GM19397 (cell line): ENCODE measurements around the gene APBB1.

ENCODE experiments used
- ATAC-seq: cut with Tn5 transposase; IDR thresholded peaks from one replicate; pipeline ENCODE4 v1.9.1; 2021; ENCODE audit warnings: mild to moderate bottlenecking, moderate library complexity; ENCODE audit not compliant: unreplicated experiment

Gene APBB1

DNA sequence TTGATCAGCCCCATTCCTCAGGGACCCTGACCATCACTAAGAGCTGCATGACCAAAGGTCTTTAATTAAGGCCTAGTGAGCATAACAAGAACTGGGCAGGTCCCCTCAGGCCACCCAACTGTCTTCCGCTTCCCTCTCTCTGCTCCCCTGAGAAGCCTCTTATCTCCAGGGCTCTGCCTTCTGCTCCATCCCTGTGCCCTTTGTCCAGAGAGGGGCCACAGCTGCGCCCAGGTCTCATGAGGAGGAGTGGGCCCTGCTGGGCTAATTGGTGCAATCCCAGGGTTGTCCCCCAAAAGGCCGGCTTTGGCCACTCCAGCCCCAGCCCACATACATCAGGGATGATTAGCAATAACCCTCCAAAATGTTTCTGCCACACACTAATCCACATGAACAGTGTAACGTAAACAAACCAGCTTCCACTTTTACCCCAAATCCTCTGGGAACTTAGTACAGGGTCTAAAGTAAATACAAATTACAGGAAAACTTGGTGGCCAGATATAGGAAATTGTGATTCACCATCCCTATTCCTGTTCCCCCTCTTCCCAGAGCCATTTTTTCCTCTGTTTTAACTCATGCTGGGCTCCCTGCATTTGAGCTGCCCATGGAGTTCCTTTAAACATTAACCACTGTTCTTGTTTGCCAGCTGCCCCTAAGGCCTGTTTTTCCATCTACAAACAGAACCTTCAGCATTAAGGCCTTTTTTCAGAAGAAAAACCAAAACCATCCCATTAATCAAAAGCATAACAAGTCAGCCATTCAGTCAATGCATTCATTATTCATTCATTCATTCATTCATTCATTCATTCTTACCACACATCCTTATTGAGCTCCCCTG, 64.0 kb downstream of the APBB1 start:
- no peak for ATAC-seq

DNA sequence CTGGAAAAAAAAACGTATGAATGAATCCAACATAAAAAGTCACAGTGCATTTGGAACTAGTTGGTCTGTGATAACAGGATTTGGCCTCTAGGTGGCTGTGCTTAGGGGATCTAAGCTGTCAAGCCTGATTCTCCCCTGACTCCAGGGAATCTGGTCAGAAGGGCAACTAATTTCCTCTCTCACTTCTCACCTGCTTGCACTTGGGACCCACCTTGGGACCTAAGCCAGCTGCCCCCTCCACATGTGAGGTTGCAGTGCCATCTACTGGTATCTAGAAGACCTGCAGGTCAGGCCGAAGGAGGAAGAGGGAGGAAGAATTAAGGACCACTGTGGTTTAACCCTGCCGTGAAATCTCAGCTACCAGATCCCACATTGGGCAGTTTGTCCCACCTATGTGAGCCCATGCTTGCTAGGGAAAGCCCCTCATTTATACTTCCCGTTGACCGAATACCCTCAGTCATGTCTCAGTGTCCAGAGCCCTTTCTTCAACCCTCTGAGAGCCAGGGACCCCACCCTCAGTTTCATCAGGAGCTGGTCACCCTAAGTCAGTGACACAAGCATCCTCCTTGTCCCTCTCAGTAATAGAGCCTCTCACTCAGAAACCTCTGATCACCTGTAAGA, 65.4 kb downstream of the APBB1 start:
- peak; percentile 73 for ATAC-seq

DNA sequence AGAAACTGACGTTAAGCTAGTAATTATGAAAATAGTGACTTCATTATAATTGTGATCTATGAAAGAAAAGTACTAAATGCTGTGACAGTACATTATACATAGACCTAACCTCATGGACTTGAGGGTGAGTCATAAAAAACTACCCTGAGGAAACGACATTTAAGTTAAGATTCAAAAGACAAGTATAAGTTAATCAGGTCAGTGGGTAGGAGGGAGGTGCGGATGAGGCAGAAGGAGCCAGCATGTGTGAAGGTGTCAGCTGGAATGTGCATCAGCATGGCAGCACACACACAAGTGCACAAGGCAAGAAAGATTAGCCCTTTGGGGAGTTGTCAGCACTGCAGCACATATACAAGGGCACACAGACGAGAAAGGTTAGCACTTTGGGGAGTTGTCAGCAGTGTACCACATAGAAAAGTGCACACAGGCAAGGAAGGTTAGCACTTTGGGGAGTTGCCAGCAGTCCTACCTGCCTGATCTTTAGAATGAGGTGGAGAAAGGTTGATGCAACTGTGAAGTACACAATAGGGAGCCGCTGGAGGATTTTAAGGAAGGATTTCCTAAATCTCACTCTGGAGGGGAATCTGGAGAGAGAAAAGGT, 67.0 kb downstream of the APBB1 start:
- no peak for ATAC-seq

DNA sequence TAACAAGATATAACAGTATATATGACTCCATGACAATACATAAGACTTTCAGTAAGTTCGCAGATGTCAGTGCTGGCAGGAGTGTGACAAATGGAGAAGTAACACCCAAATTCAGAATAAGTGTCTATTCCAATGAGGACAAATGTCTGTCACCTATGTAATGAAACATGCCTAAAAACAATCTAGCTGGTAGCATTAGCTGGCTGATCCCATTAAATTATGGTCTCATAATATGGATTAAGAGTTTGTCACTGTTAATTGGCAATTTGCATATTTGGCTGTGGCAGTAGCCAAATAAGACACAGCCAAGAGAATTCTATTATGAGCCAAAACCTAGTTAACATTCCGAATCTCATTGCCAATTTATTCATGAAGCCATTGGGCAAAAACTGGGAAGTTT, 68.4 kb downstream of the APBB1 start:
- ATAC-seq: no peak

DNA sequence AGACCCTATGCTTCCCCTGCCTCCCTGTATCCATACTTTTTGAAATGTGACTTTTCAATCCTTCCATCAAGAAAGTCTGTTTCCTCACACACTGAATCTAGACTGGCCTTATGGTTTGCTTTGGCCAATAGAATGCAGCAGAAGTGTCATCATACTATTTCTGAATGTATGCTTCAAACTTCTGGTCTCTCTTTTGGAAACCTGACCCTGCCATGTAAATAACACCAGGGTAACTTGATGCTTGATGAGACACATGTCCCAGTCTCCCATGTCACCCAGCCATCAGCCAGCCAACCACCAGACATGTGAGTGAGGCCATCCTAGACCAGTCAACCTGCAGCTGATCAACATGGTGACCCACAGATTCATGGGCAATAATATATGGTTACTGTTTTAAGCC, 68.9 kb downstream of the APBB1 start:
- no peak for ATAC-seq

DNA sequence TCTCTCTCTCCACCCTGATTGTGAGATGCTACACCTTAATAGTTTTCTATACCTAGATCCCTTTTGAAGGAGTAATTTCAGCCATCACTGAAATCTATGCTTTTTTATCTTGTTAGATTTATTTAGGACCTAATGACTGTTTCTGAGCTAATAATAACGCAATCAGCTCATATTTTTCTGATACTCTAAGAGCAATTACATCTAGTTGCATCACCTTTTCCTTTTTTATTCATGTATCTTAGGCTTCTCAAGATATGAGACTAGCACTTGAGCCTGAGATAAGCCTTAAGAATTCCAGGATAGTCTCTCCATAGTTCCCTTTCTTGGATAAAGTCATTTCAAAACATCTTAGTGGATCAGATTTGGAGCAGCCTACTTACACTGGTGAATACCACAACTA, 73.5 kb downstream of the APBB1 start:
- ATAC-seq: no peak
